ENCODE results near the gene MAPK11.

DNA sequence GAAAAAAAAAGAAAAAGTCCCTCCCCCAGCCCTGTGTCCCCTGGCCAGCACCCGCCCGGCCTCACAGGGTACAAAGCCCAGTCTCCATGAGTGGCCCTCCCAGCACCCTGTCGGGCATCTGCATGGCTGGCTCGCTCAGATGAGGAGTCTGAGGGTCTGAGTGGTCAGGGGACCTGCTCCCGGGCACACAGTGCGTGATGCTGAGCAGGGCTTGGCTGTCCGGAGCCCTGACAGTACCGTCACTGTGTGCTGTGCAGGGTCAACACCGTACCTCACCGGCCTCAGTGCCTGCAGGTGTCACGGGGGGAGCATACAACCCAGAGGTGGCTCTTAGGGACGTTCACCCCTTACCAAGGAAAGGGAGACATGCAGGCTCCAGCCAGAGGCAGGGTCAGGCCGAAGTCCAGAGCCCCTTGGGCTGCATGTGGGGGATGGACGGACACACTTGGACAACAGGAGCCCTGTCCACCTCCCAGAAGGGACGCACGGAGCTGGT, 40.8 kb upstream of the MAPK11 start:
- TF ChIP-seq, protein P1, sequence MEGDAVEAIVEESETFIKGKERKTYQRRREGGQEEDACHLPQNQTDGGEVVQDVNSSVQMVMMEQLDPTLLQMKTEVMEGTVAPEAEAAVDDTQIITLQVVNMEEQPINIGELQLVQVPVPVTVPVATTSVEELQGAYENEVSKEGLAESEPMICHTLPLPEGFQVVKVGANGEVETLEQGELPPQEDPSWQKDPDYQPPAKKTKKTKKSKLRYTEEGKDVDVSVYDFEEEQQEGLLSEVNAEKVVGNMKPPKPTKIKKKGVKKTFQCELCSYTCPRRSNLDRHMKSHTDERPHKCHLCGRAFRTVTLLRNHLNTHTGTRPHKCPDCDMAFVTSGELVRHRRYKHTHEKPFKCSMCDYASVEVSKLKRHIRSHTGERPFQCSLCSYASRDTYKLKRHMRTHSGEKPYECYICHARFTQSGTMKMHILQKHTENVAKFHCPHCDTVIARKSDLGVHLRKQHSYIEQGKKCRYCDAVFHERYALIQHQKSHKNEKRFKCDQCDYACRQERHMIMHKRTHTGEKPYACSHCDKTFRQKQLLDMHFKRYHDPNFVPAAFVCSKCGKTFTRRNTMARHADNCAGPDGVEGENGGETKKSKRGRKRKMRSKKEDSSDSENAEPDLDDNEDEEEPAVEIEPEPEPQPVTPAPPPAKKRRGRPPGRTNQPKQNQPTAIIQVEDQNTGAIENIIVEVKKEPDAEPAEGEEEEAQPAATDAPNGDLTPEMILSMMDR (IDR thresholded peaks at IDR 0.05), result no peak
- TF ChIP-seq POLR2A (IDR thresholded peaks at IDR 0.05), result no peak

Data from esophagus squamous epithelium (tissue), 4 donors.